GM10847 (cell line): Measurements from ENCODE around the gene SUGP1.

Source experiments
- POLR2A ChIP-seq: IDR thresholded peaks from 2 replicates; pipeline ENCODE4 v1.6.1; 2011; ENCODE audit not compliant: insufficient read length; ENCODE audit errors: extremely low read depth

Gene SUGP1

GRCh38 chr19:19345970-19346369 lies 25.7 kb upstream of the SUGP1 start:
- no peak for TF ChIP-seq POLR2A

- TF ChIP-seq POLR2A, result no peak
These were observed 24.9 kb upstream of the SUGP1 start for GRCh38 chr19:19345232-19345631.

GRCh38 chr19:19343762-19344161 lies 23.5 kb upstream of the SUGP1 start:
- TF ChIP-seq POLR2A, result no peak

GRCh38 chr19:19343016-19343362 lies 22.7 kb upstream of the SUGP1 start:
- no peak for TF ChIP-seq POLR2A

GRCh38 chr19:19342086-19343015 lies 22.0 kb upstream of the SUGP1 start:
- no peak for TF ChIP-seq POLR2A

GRCh38 chr19:19341026-19341425 lies 20.7 kb upstream of the SUGP1 start:
- no peak for TF ChIP-seq POLR2A

- TF ChIP-seq POLR2A, result no peak
These were observed 17.8 kb upstream of the SUGP1 start for GRCh38 chr19:19338082-19338481.

GRCh38 chr19:19337120-19337519 lies 16.8 kb upstream of the SUGP1 start:
- no peak for TF ChIP-seq POLR2A

- no peak for TF ChIP-seq POLR2A
These were observed 16.3 kb upstream of the SUGP1 start for GRCh38 chr19:19336597-19336996.

GRCh38 chr19:19335408-19336158 lies 15.3 kb upstream of the SUGP1 start:
- TF ChIP-seq POLR2A, result no peak

GRCh38 chr19:19334989-19335344 lies 14.7 kb upstream of the SUGP1 start:
- TF ChIP-seq POLR2A, result no peak

GRCh38 chr19:19334063-19334988 lies 14.0 kb upstream of the SUGP1 start:
- no peak for TF ChIP-seq POLR2A

GRCh38 chr19:19329126-19329525 lies 8.8 kb upstream of the SUGP1 start:
- TF ChIP-seq POLR2A, result no peak

GRCh38 chr19:19327672-19328071 lies 7.4 kb upstream of the SUGP1 start:
- TF ChIP-seq POLR2A, result no peak

- no peak for TF ChIP-seq POLR2A
These were observed 3.9 kb upstream of the SUGP1 start for GRCh38 chr19:19324059-19324770.
